B cell (primary cell): ENCODE results near the gene PDZD7.

Experiments used
- CTCF ChIP-seq: fragments of 200-600 bp; IDR thresholded peaks from one replicate; pipeline ENCODE4 v1.8.0; 2022; ENCODE audit warnings: antibody characterized with exemption, mild to moderate bottlenecking
- EZH2 ChIP-seq: IDR thresholded peaks from 2 replicates; pipeline ENCODE4 v1.6.1; 2012; ENCODE audit warnings: borderline replicate concordance, low read depth, mild to moderate bottlenecking, moderate library complexity, low read length; ENCODE audit not compliant: insufficient read depth, poor library complexity, severe bottlenecking

GRCh38 chr10:101012525-101013364 is 18.2 kb downstream of the PDZD7 start:
- TF ChIP-seq CTCF (peak; percentile 83), EZH2 (no peak)
